WTC11 (cell line): ENCODE measurements around the gene BBS2. TPM values are rescaled to one million over a fixed set of nuclear protein-coding genes. Genes with fewer than 3 reads are reported as not detected.

Source experiments
- ATAC-seq: fragments of 200-7000 bp; cut with Tn5 transposase; 2 replicates; pipeline ENCODE4 v1.10.0; 2021; ENCODE audit warnings: mild to moderate bottlenecking, moderate library complexity
- CTCF ChIA-PET: fragments of 300-600 bp; sonication (Branson Sonifier 250); formaldehyde crosslinking; loops from one replicate; lab custom pipeline; 2021; ENCODE audit warnings: antibody characterized with exemption; lab: Charles Lee
- POLR2A ChIA-PET: fragments of 350-600 bp; sonication (Branson Sonifier 250); formaldehyde crosslinking; loops from one replicate; lab custom pipeline; 2021; ENCODE audit warnings: antibody characterized with exemption; lab: Charles Lee
- DNase-seq: peaks from one replicate; pipeline ENCODE4 v3.0.0; 2021; ENCODE audit warnings: low spot score
- H3K27ac Mint-ChIP-seq: 2 replicates; pipeline ENCODE4 v1.8.0; 2021; ENCODE audit warnings: mixed read lengths
- H3K27me3 Mint-ChIP-seq: 2 replicates; pipeline ENCODE4 v1.8.0; 2021; ENCODE audit warnings: low read depth, mild to moderate bottlenecking, moderate library complexity, mixed read lengths
- H3K36me3 Mint-ChIP-seq: 2 replicates; pipeline ENCODE4 v1.8.0; 2021; ENCODE audit warnings: mixed read lengths
- H3K4me1 Mint-ChIP-seq: 2 replicates; pipeline ENCODE4 v1.8.0; 2022; ENCODE audit warnings: mixed read lengths
- H3K4me3 Mint-ChIP-seq: 2 replicates; pipeline ENCODE4 v1.8.0; 2021; ENCODE audit warnings: mild to moderate bottlenecking, moderate library complexity, mixed read lengths
- H3K9me3 Mint-ChIP-seq: 2 replicates; pipeline ENCODE4 v1.8.0; 2021; ENCODE audit warnings: mixed read lengths
- CREM ChIP-seq: sonication (generic); formaldehyde crosslinking; IDR thresholded peaks from 2 replicates; pipeline ENCODE4 v1.8.1; 2022; ENCODE audit warnings: mild to moderate bottlenecking, missing genetic modification reagents, moderate library complexity
- E2F5 ChIP-seq: sonication (generic); formaldehyde crosslinking; IDR thresholded peaks from 2 replicates; pipeline ENCODE4 v1.8.1; 2022; ENCODE audit warnings: mild to moderate bottlenecking, moderate library complexity, missing genetic modification reagents
- MAX ChIP-seq: sonication (generic); formaldehyde crosslinking; IDR thresholded peaks from 2 replicates; pipeline ENCODE4 v1.8.0; 2022; ENCODE audit warnings: mild to moderate bottlenecking, missing genetic modification reagents
- MLX ChIP-seq: sonication (generic); formaldehyde crosslinking; IDR thresholded peaks from 2 replicates; pipeline ENCODE4 v1.8.1; 2023; ENCODE audit warnings: mild to moderate bottlenecking, missing genetic modification reagents, moderate library complexity
- MXD4 ChIP-seq: fragments of 250-450 bp; sonication (Bioruptor Pico); IDR thresholded peaks from 2 replicates; pipeline ENCODE4 v1.8.0; 2021; ENCODE audit warnings: mild to moderate bottlenecking, moderate library complexity, borderline replicate concordance
- PREB ChIP-seq: sonication (generic); formaldehyde crosslinking; IDR thresholded peaks from 2 replicates; pipeline ENCODE4 v1.8.1; 2022; ENCODE audit warnings: mild to moderate bottlenecking, missing genetic modification reagents, moderate library complexity, borderline replicate concordance
- ZBTB21 ChIP-seq: sonication (generic); formaldehyde crosslinking; IDR thresholded peaks from 2 replicates; pipeline ENCODE4 v1.8.1; 2023; ENCODE audit warnings: mild to moderate bottlenecking, missing genetic modification reagents, borderline replicate concordance
- ZNF317 ChIP-seq: sonication (generic); formaldehyde crosslinking; IDR thresholded peaks from 2 replicates; pipeline ENCODE4 v1.8.1; 2023; ENCODE audit warnings: low read depth, mild to moderate bottlenecking, moderate library complexity, missing genetic modification reagents, borderline replicate concordance
- total RNA-seq: library from RNA; stranded (reverse); gene quantifications from 3 replicates; pipeline ENCODE4 v1.2.3, GENCODE V29; 2021
- TF ChIP-seq, protein P1 (sequence below): sonication (generic); formaldehyde crosslinking; IDR thresholded peaks from 2 replicates; pipeline ENCODE4 v1.8.0; 2022; ENCODE audit warnings: missing genetic modification reagents

Gene BBS2
- total RNA-seq, 1 experiment from 2014 or later = 19.1 TPM

GRCh38 chr16:56436258-56436657 lies 83.6 kb downstream of the BBS2 start:
- Mint-ChIP-seq H3K36me3 (peaks cover 59% of the 10 kb centered on the region), H3K27ac (no peak overlapping the region), H3K4me3 (no peak overlapping the region), H3K4me1 (no peaks in the 10 kb centered on the region), H3K27me3 (no peaks in the 10 kb centered on the region), H3K9me3 (no peaks in the 10 kb centered on the region)
- ATAC-seq (no peak), DNase-seq (no peak)
- POLR2A ChIA-PET = no interaction called here
- TF ChIP-seq PREB (CRISPR knock-in tag) = no peak
- TF ChIP-seq CREM = no peak
- TF ChIP-seq, protein P1, sequence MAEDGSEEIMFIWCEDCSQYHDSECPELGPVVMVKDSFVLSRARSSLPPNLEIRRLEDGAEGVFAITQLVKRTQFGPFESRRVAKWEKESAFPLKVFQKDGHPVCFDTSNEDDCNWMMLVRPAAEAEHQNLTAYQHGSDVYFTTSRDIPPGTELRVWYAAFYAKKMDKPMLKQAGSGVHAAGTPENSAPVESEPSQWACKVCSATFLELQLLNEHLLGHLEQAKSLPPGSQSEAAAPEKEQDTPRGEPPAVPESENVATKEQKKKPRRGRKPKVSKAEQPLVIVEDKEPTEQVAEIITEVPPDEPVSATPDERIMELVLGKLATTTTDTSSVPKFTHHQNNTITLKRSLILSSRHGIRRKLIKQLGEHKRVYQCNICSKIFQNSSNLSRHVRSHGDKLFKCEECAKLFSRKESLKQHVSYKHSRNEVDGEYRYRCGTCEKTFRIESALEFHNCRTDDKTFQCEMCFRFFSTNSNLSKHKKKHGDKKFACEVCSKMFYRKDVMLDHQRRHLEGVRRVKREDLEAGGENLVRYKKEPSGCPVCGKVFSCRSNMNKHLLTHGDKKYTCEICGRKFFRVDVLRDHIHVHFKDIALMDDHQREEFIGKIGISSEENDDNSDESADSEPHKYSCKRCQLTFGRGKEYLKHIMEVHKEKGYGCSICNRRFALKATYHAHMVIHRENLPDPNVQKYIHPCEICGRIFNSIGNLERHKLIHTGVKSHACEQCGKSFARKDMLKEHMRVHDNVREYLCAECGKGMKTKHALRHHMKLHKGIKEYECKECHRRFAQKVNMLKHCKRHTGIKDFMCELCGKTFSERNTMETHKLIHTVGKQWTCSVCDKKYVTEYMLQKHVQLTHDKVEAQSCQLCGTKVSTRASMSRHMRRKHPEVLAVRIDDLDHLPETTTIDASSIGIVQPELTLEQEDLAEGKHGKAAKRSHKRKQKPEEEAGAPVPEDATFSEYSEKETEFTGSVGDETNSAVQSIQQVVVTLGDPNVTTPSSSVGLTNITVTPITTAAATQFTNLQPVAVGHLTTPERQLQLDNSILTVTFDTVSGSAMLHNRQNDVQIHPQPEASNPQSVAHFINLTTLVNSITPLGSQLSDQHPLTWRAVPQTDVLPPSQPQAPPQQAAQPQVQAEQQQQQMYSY = no peak
- TF ChIP-seq E2F5 (CRISPR knock-in tag) = no peak
- TF ChIP-seq ZNF317 (CRISPR knock-in tag) = no peak
- no peak for TF ChIP-seq ZBTB21 (CRISPR knock-in tag)
- no peak for TF ChIP-seq MAX
- TF ChIP-seq MXD4 (CRISPR knock-in tag) = no peak
- TF ChIP-seq MLX (CRISPR knock-in tag) = no peak
- CTCF ChIA-PET = no interaction called here

Other genes with a start within 250 kb of the BBS2 start
- gene AMFR, start 94.5 kb downstream of the BBS2 start, total RNA-seq = 31.2 to 34.5 TPM (median 31.7 TPM) in 3 replicates
- gene NUDT21, start 68.7 kb downstream of the BBS2 start, total RNA-seq = 247 to 263 TPM (median 259 TPM) in 3 replicates
- gene OGFOD1, start 68.5 kb downstream of the BBS2 start, total RNA-seq = 50.5 to 52.2 TPM (median 50.7 TPM) in 3 replicates
- gene MT4, start 45.0 kb upstream of the BBS2 start, total RNA-seq = not detected in 3 replicates
- 0.71 to 1.2 TPM (median 0.77 TPM) in 3 replicates for gene MT3, start 69.5 kb upstream of the BBS2 start, total RNA-seq
- 139 to 173 TPM (median 149 TPM) in 3 replicates for gene MT2A, start 88.6 kb upstream of the BBS2 start, total RNA-seq
- 92.7 to 114 TPM (median 103 TPM) in 3 replicates for gene MT1E, start 105.8 kb upstream of the BBS2 start, total RNA-seq
- gene MT1M, start 112.6 kb upstream of the BBS2 start, total RNA-seq = 4.5 to 4.8 TPM (median 4.7 TPM) in 3 replicates
- gene MT1A, start 118.6 kb upstream of the BBS2 start, total RNA-seq = 0.94 to 2.8 TPM in 2 of 3 replicates, not detected in the other
- not detected in 3 replicates for gene MT1B, start 131.9 kb upstream of the BBS2 start, total RNA-seq
- 50.6 to 60.2 TPM (median 58.2 TPM) in 3 replicates for gene MT1F, start 137.9 kb upstream of the BBS2 start, total RNA-seq
- 326 to 361 TPM (median 333 TPM) in 3 replicates for gene MT1G, start 148.0 kb upstream of the BBS2 start, total RNA-seq
- 122 to 164 TPM (median 159 TPM) in 3 replicates for gene MT1H, start 149.8 kb upstream of the BBS2 start, total RNA-seq
- gene MT1X, start 162.4 kb upstream of the BBS2 start, total RNA-seq = 328 to 466 TPM (median 465 TPM) in 3 replicates
- 167 to 185 TPM (median 175 TPM) in 3 replicates for gene NUP93, start 210.1 kb upstream of the BBS2 start, total RNA-seq